IPS-18c (cell line): ENCODE measurements around the gene CYBA.
"Not testable (repeated sequence)": the region's sequence is repeated elsewhere in the genome, so short reads cannot be mapped to it uniquely, and the experiment has no call there.

Experiments
- H3K4me3 ChIP-seq: 2 replicates; pipeline ENCODE4 v1.7.0; 2013; ENCODE audit warnings: low read depth, mild to moderate bottlenecking, low read length, moderate library complexity; ENCODE audit not compliant: insufficient read depth
- H3K9me3 ChIP-seq: one replicate; pipeline ENCODE4 v1.6.1; 2013; ENCODE audit warnings: mild to moderate bottlenecking, low read length, moderate library complexity; ENCODE audit not compliant: control insufficient read depth, insufficient read depth

CYBA gene

GRCh38 chr16:88613911-88614817 lies 36.7 kb downstream of the CYBA start:
- Histone ChIP-seq H3K9me3 (no peaks in the 10 kb centered on the region), H3K4me3 (no peak overlapping the region)

- Histone ChIP-seq H3K9me3 (no peaks in the 10 kb centered on the region), H3K4me3 (no peak overlapping the region)
These were observed 37.6 kb downstream of the CYBA start for GRCh38 chr16:88613293-88613692.

GRCh38 chr16:88610909-88611812 lies 39.7 kb downstream of the CYBA start:
- no peaks in the 10 kb centered on the region for H3K9me3 ChIP-seq
- no peak overlapping the region for H3K4me3 ChIP-seq

GRCh38 chr16:88610080-88610479 lies 40.8 kb downstream of the CYBA start:
- H3K4me3 ChIP-seq, result no peak overlapping the region
- no peaks in the 10 kb centered on the region for H3K9me3 ChIP-seq

DNA sequence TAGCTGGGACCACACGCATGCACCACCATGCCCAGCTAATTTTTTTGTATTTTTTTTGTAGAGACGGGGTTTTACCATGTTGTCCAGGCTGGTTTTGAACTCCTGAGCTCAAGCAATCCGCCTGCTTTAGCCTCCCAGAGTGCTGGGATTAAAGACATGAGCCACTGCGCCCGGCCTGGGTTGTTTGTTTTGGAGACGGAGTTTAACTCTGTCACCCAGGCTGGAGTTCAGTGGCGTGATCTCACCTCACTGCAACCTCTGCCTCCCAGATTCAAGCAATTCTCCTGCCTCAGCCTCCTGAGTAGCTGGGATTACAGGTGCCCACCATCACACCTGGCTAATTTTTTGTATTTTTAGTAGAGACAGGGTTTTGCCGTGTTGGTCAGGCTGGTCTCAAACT lies 41.4 kb downstream of the CYBA start:
- not testable (repeated sequence) for H3K4me3 ChIP-seq, H3K9me3 ChIP-seq

DNA sequence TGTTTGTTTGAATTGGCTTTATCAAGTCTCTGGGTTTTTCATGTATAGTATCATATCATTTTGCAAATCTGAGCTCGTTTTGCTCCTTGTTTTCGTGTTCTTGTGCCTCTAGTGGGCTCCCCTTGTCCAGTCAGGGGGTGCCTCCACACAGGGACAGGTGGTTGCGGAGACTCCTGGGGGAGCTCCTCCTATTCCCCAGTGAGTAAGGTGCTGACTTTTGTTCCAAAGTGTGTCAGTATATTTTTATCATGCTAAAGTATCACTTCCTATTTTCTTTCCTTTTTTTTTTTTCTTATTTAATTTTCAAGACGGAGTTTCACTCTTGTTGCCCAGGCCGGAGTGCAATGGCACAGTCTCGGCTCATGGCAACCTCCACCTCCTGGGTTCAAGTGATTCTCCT lies 42.8 kb downstream of the CYBA start:
- H3K9me3 ChIP-seq, result no peaks in the 10 kb centered on the region
- H3K4me3 ChIP-seq, result no peak overlapping the region

GRCh38 chr16:88606148-88606757 lies 44.6 kb downstream of the CYBA start:
- Histone ChIP-seq H3K4me3 (no peak overlapping the region), H3K9me3 (no peaks in the 10 kb centered on the region)

GRCh38 chr16:88605186-88606147 lies 45.4 kb downstream of the CYBA start:
- Histone ChIP-seq H3K4me3 (no peak overlapping the region), H3K9me3 (no peaks in the 10 kb centered on the region)

DNA sequence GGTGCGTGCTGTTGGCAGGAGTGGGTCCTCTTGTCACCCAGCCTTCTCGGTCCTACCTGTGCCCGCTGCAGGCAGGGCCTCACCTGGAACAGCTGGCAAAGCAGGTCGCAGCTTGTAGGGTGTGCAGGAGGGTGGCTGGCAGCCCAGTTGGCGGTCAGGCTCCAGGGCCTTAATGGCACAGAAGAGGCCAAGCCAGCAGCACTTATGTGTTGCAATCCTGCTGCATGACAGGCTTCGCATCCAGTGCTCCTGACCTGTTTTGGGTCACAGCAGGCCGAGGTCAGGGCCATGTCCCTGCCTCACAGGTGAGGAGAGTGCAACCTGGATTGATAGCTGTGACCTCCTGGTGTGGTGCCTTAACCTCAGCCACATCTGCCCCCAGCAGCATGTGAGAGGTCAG lies 48.8 kb downstream of the CYBA start:
- no peaks in the 10 kb centered on the region for H3K9me3 ChIP-seq
- H3K4me3 ChIP-seq, result no peak overlapping the region; the same call in 1 of the 2 replicates

DNA sequence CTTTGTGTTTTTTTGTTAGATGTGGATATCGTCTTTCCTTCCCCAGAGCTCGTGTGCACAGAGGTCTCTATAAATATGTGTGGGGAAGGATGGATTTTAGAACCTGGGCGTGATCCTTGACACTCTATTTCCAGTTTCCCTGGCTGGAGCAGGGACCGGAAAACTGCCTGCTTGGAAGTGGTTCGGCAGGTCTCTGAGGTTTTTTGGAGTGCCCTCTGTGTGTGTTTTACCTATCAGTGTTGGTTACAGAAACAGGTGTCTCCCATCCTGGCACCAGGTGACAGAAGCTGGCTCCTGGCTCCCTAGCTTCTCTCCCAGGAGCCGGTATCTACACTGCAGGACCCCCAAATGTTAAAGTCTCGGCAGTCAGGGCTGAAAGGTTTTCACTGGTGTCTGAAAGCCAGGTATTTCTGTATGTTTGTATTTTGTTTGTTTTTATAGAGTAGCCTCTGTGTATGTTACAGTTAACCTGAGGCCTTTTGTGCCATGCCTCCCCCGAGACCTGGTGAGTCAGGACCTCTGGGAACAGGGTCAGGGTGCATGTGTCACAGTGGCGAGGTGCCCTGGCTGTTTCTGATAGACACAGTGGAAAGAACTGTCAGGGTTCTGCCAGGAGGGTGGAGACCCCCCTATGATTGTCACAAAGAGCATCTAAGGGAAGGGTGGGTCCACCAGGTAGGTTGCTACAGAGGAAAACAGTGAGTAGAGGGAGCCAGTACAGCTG lies 49.4 kb downstream of the CYBA start:
- no peaks in the 10 kb centered on the region for H3K9me3 ChIP-seq

GRCh38 chr16:88600539-88600896 lies 50.3 kb downstream of the CYBA start:
- Histone ChIP-seq H3K4me3 (no peak overlapping the region), H3K9me3 (no peaks in the 10 kb centered on the region)

More for the DNA sequence above, 49.4 kb downstream of the CYBA start:
- H3K4me3 ChIP-seq, result no peak overlapping the region; the same call in 1 of the 2 replicates

- H3K4me3 ChIP-seq, result no peak overlapping the region
These were observed 50.9 kb downstream of the CYBA start for GRCh38 chr16:88599825-88600538.

GRCh38 chr16:88599092-88599733 lies 51.6 kb downstream of the CYBA start:
- H3K9me3 ChIP-seq, result no peaks in the 10 kb centered on the region
- no peak overlapping the region for H3K4me3 ChIP-seq

More at GRCh38 chr16:88599825-88600538, 50.9 kb downstream of the CYBA start:
- no peaks in the 10 kb centered on the region for H3K9me3 ChIP-seq

- H3K9me3 ChIP-seq, result no peaks in the 10 kb centered on the region
- H3K4me3 ChIP-seq, result no peak overlapping the region
These were observed 52.9 kb downstream of the CYBA start for GRCh38 chr16:88597856-88598491.

- Histone ChIP-seq H3K9me3 (no peaks in the 10 kb centered on the region), H3K4me3 (no peak overlapping the region)
These were observed 54.4 kb downstream of the CYBA start for GRCh38 chr16:88596483-88596882.
